ENCODE measurements around the gene GEMIN7.

Gene GEMIN7

DNA sequence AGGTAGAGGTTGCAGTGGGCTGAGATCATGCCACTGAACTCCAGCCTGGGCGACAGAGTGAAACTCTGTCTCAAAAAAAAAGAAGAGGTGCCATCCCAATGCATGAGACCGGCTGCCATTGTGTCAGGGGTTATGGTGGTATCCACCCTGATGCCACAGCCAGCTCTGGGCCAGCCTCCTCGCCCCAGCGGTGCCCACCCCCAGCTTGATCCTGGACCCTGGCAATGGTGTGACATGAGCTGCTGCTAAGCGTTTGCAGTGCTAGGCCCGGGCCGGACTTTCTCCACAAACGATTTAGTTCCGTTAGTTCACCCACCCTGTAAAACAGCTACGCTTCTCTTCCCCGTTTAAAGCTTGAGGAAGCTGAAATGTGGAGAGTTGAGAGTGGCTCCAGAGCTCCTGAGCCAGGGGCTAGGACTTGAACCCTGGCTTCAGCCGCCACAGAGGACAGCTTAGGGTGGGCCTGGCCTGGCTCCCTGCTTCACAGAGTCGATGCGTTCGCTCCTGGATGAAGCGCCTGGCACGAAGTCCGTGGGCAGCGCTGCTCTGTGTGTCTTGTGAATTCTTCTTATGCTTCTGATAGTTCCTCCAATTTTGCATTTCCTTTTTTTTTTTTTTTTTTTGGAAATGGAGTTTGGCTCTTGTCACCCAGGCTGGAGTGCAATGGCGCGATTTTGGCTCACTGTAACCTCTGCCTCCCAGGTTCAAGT, 56.3 kb downstream of the GEMIN7 start:
- no peak overlapping the region for H3K27ac ChIP-seq
- no peak for TF ChIP-seq CTCF (IDR thresholded peaks at IDR 0.05; ENCODE audit: low read depth, low read length, missing control alignments)
- in situ Hi-C loops (cut with HindIII; ENCODE audit: low pct_ligation_motif_present, low sequenced_read_pairs) = no loop called here

DNA sequence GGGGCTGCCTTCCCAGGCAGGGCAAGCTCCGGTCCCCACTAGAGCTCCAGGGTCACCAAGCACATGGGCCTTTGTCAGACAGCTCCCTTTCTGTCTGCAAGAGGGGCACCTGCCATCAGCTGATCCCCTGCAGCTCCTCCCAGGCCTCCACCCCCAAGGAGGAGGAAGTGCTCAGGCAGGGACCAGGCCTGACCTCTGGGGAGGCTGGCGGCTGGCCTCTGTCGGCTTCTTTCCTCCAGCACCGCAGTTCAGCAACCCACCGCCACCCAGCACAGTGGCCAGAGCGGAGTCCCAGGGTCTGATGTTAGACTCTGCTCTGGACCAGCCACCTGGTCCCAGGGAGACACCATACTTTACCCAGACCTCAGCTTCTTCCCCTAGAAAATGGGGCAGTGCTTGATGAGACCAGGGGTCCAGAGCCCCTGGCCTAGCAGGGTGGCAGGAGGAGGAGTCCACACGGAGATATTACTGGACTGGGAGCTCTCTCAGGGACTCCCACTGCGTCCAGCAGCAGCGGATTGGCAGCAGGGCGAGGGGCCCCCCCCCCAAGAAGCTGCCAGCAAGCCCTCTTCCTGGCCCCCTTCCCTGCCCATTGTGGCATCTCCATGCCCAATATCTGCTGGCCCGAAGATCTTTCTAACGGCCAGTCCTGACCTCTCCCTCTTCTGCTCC, 57.6 kb downstream of the GEMIN7 start:
- H3K27ac ChIP-seq = no peak overlapping the region

More for the DNA sequence above, 56.3 kb downstream of the GEMIN7 start:
- Histone ChIP-seq H3K27me3 (replicated peaks) (no peaks in the 10 kb centered on the region), H3K36me3 (replicated peaks) (peaks cover 2% of the 10 kb centered on the region), H3K4me3 (ENCODE audit: low read depth, low read length) (no peak overlapping the region)
- DNase-seq = no peak

GRCh38 chr19:45137179-45137761, 58.2 kb downstream of the GEMIN7 start:
- Histone ChIP-seq H3K36me3 (replicated peaks) (peaks cover 9% of the 10 kb centered on the region), H3K27me3 (replicated peaks) (no peaks in the 10 kb centered on the region), H3K27ac (no peak overlapping the region), H3K4me3 (ENCODE audit: low read depth, low read length) (no peak overlapping the region)
- no peak for TF ChIP-seq CTCF (IDR thresholded peaks at IDR 0.05; ENCODE audit: low read depth, low read length, missing control alignments)
- in situ Hi-C loops (cut with HindIII; ENCODE audit: low pct_ligation_motif_present, low sequenced_read_pairs) = no loop called here
- DNase-seq = no peak

More for the DNA sequence above, 57.6 kb downstream of the GEMIN7 start:
- in situ Hi-C loops (cut with HindIII; ENCODE audit: low pct_ligation_motif_present, low sequenced_read_pairs) = no loop called here
- peaks cover 5% of the 10 kb centered on the region for H3K36me3 ChIP-seq (replicated peaks)
- DNase-seq = no peak
- no peaks in the 10 kb centered on the region for H3K27me3 ChIP-seq (replicated peaks)
- no peak overlapping the region for H3K4me3 ChIP-seq (ENCODE audit: low read depth, low read length)
- TF ChIP-seq CTCF (IDR thresholded peaks at IDR 0.05; ENCODE audit: low read depth, low read length, missing control alignments) = no peak

DNA sequence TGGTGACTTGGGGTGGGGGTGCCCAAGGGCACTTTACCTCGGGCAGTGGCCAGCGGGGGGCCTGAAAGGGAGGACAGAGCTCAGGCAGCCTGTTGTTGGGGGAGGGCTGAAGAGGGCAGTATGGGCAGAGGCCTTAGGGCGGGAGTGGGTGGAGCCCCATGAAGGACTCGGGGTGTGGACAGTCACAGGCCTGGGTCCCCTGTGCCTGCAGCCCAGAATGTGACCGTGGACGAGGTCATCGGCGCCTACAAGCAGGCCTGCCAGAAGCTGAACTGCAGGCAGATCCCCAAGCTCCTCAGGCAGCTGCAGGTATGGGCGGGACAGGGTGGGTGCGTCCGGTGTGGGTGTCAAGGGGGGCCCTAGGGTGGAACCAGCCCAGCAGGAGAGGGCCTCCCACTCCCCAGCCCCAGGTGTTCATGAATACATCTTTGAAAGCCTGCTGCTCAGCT, 59.3 kb downstream of the GEMIN7 start:
- in situ Hi-C loops (cut with HindIII; ENCODE audit: low pct_ligation_motif_present, low sequenced_read_pairs) = no loop called here
- no peak overlapping the region for H3K27ac ChIP-seq
- no peak overlapping the region for H3K4me3 ChIP-seq (ENCODE audit: low read depth, low read length)
- no peaks in the 10 kb centered on the region for H3K27me3 ChIP-seq (replicated peaks)
- no peak for DNase-seq
- TF ChIP-seq CTCF (IDR thresholded peaks at IDR 0.05; ENCODE audit: low read depth, low read length, missing control alignments) = no peak
- peaks cover 11% of the 10 kb centered on the region for H3K36me3 ChIP-seq (replicated peaks)

- Histone ChIP-seq H3K27me3 (replicated peaks) (no peaks in the 10 kb centered on the region), H3K36me3 (replicated peaks) (peaks cover 13% of the 10 kb centered on the region), H3K27ac (no peak overlapping the region), H3K4me3 (ENCODE audit: low read depth, low read length) (no peak overlapping the region)
- no peak for DNase-seq
- TF ChIP-seq CTCF (IDR thresholded peaks at IDR 0.05; ENCODE audit: low read depth, low read length, missing control alignments) = no peak
- in situ Hi-C loops (cut with HindIII; ENCODE audit: low pct_ligation_motif_present, low sequenced_read_pairs) = no loop called here
Observed at GRCh38 chr19:45139286-45140143, 60.5 kb downstream of the GEMIN7 start.
